ENCODE data around the gene CCL7. TPM values are rescaled to one million over a fixed set of nuclear protein-coding genes. Genes with fewer than 3 reads are reported as not detected.

Gene CCL7
- total RNA-seq, 1 experiment from 2014 or later: not detected

- Mint-ChIP-seq H3K4me1 (ENCODE audit: insufficient read depth, unreplicated experiment) (no peaks in the 10 kb centered on the region), H3K36me3 (ENCODE audit: insufficient read depth, unreplicated experiment) (no peaks in the 10 kb centered on the region), H3K27ac (ENCODE audit: low read depth, unreplicated experiment) (no peak overlapping the region), H3K4me3 (ENCODE audit: unreplicated experiment) (no peak overlapping the region), H3K27me3 (ENCODE audit: insufficient read depth, unreplicated experiment) (peaks cover 24% of the 10 kb centered on the region), H3K9me3 (ENCODE audit: unreplicated experiment) (no peaks in the 10 kb centered on the region)
- intact Hi-C loops (cut with micrococcal nuclease): no loop called here
- CTCF ChIA-PET: interaction anchor here (1.1 kb wide), 1 partner anchor 70 kb away, joined by 3 read pairs; no protein-coding TSS in a partner anchor
- POLR2A ChIA-PET: no interaction called here
- no TSS peak for BruUV-seq (replicated peaks)
- no peak for DNase-seq (ENCODE audit: unreplicated experiment)
- no peak for TF ChIP-seq CTCF (IDR thresholded peaks at IDR 0.05; ENCODE audit: unreplicated experiment)
Measured at GRCh38 chr17:34291721-34292348, 21.8 kb downstream of the CCL7 start.

GRCh38 chr17:34299027-34299426, 29.0 kb downstream of the CCL7 start:
- H3K9me3 Mint-ChIP-seq (ENCODE audit: unreplicated experiment): no peaks in the 10 kb centered on the region
- intact Hi-C loops (cut with micrococcal nuclease): no loop called here
- no peak overlapping the region for H3K4me3 Mint-ChIP-seq (ENCODE audit: unreplicated experiment)

GRCh38 chr17:34299956-34300577, 30.0 kb downstream of the CCL7 start:
- ChIA-PET POLR2A (no interaction called here), CTCF (interaction anchor here (1.3 kb wide), 1 partner anchor 61 kb away, joined by 6 read pairs; no protein-coding TSS in a partner anchor)
- Mint-ChIP-seq H3K4me3 (ENCODE audit: unreplicated experiment) (no peak overlapping the region), H3K36me3 (ENCODE audit: insufficient read depth, unreplicated experiment) (no peaks in the 10 kb centered on the region), H3K27me3 (ENCODE audit: insufficient read depth, unreplicated experiment) (no peaks in the 10 kb centered on the region), H3K27ac (ENCODE audit: low read depth, unreplicated experiment) (no peak overlapping the region), H3K4me1 (ENCODE audit: insufficient read depth, unreplicated experiment) (no peaks in the 10 kb centered on the region), H3K9me3 (ENCODE audit: unreplicated experiment) (no peaks in the 10 kb centered on the region)
- intact Hi-C loops (cut with micrococcal nuclease): no loop called here
- TF ChIP-seq CTCF (IDR thresholded peaks at IDR 0.05; ENCODE audit: unreplicated experiment): no peak
- no TSS peak for BruUV-seq (replicated peaks)
- no peak for DNase-seq (ENCODE audit: unreplicated experiment)

More at GRCh38 chr17:34299027-34299426, 29.0 kb downstream of the CCL7 start:
- DNase-seq (ENCODE audit: unreplicated experiment): no peak
- no peak for TF ChIP-seq CTCF (IDR thresholded peaks at IDR 0.05; ENCODE audit: unreplicated experiment)
- BruUV-seq (replicated peaks): no TSS peak
- Mint-ChIP-seq H3K27me3 (ENCODE audit: insufficient read depth, unreplicated experiment) (no peaks in the 10 kb centered on the region), H3K36me3 (ENCODE audit: insufficient read depth, unreplicated experiment) (no peaks in the 10 kb centered on the region), H3K4me1 (ENCODE audit: insufficient read depth, unreplicated experiment) (no peaks in the 10 kb centered on the region), H3K27ac (ENCODE audit: low read depth, unreplicated experiment) (no peak overlapping the region)
- POLR2A ChIA-PET: no interaction called here
- CTCF ChIA-PET: no interaction called here

- H3K4me3 Mint-ChIP-seq (ENCODE audit: unreplicated experiment): no peak overlapping the region
- H3K36me3 Mint-ChIP-seq (ENCODE audit: insufficient read depth, unreplicated experiment): no peaks in the 10 kb centered on the region
- H3K9me3 Mint-ChIP-seq (ENCODE audit: unreplicated experiment): no peaks in the 10 kb centered on the region
- ChIA-PET CTCF (interaction anchor here (1.3 kb wide), 1 partner anchor 61 kb away, joined by 6 read pairs; no protein-coding TSS in a partner anchor), POLR2A (no interaction called here)
- H3K27ac Mint-ChIP-seq (ENCODE audit: low read depth, unreplicated experiment): no peak overlapping the region
- no TSS peak for BruUV-seq (replicated peaks)
- no peaks in the 10 kb centered on the region for H3K27me3 Mint-ChIP-seq (ENCODE audit: insufficient read depth, unreplicated experiment)
- intact Hi-C loops (cut with micrococcal nuclease): no loop called here
- DNase-seq (ENCODE audit: unreplicated experiment): no peak
- TF ChIP-seq CTCF (IDR thresholded peaks at IDR 0.05; ENCODE audit: unreplicated experiment): no peak
- H3K4me1 Mint-ChIP-seq (ENCODE audit: insufficient read depth, unreplicated experiment): peaks cover 1% of the 10 kb centered on the region
Measured at GRCh38 chr17:34300652-34301370, 30.8 kb downstream of the CCL7 start.
